PC-9 (cell line): Measurements from ENCODE around the gene C19orf67. TPM values are rescaled to one million over a fixed set of nuclear protein-coding genes. Genes with fewer than 3 reads are reported as not detected.

ENCODE experiments used
- BruUV-seq: library from RNA; stranded (reverse); fragments of 400-500 nt; replicated peaks from 2 replicates; lab custom pipeline; 2021; lab: Mats Ljungman, UMichigan
- CTCF ChIA-PET: fragments of 300-600 bp; sonication (Branson Sonifier 250); formaldehyde crosslinking; loops from one replicate; lab custom pipeline; 2022; ENCODE audit warnings: antibody characterized with exemption; lab: Charles Lee
- POLR2A ChIA-PET: fragments of 300-600 bp; sonication (Branson Sonifier 250); formaldehyde crosslinking; loops from one replicate; lab custom pipeline; 2022; ENCODE audit warnings: antibody characterized with exemption; ENCODE audit not compliant: unreplicated experiment; lab: Charles Lee
- DNase-seq, 2 experiments: peaks; one replicate each; pipeline versions ENCODE4 v3.0.0 to v3.0.0-alpha.2; 2015 to 2022; ENCODE audit warnings: mixed read lengths in 1 of 2
- H2AFZ ChIP-seq: fragments of 200-600 bp; sonication (generic); 2 replicates; pipeline ENCODE4 v1.8.1; 2017; ENCODE audit warnings: antibody characterized with exemption
- H3F3A ChIP-seq: fragments of 200-600 bp; sonication (generic); 2 replicates; pipeline ENCODE4 v1.8.1; 2017; ENCODE audit warnings: antibody characterized with exemption, mild to moderate bottlenecking, low read depth; ENCODE audit not compliant: insufficient read depth
- H3K27ac ChIP-seq: fragments of 200-600 bp; sonication (generic); 2 replicates; pipeline ENCODE4 v1.6.1; 2016; ENCODE audit warnings: mixed run types
- H3K27me3 ChIP-seq: fragments of 200-600 bp; sonication (generic); 2 replicates; pipeline ENCODE4 v1.6.1; 2016; ENCODE audit warnings: low read depth, mixed run types; ENCODE audit not compliant: insufficient read depth
- H3K36me3 ChIP-seq: fragments of 200-600 bp; sonication (generic); 2 replicates; pipeline ENCODE4 v1.6.1; 2016; ENCODE audit warnings: low read depth, mixed run types
- H3K4me1 ChIP-seq: fragments of 200-600 bp; sonication (generic); replicated peaks from 2 replicates; pipeline ENCODE4 v1.6.1; 2016; ENCODE audit warnings: mixed run types; ENCODE audit not compliant: insufficient read depth
- H3K4me2 ChIP-seq: fragments of 200-600 bp; sonication (generic); 2 replicates; pipeline ENCODE4 v1.6.1; 2017; ENCODE audit warnings: mixed run types
- H3K4me3 ChIP-seq: fragments of 200-600 bp; sonication (generic); 2 replicates; pipeline ENCODE4 v1.6.1; 2016; ENCODE audit warnings: mixed run types
- H3K79me2 ChIP-seq: fragments of 200-600 bp; sonication (generic); 2 replicates; pipeline ENCODE4 v1.6.1; 2017; ENCODE audit warnings: low read depth, mixed run types
- H3K9me2 ChIP-seq: fragments of 200-600 bp; sonication (generic); 2 replicates; pipeline ENCODE4 v1.8.1; 2017; ENCODE audit warnings: mild to moderate bottlenecking; ENCODE audit not compliant: insufficient read depth
- H3K9me3 ChIP-seq: fragments of 200-600 bp; sonication (generic); 2 replicates; pipeline ENCODE4 v1.8.1; 2016; ENCODE audit warnings: low read depth; ENCODE audit not compliant: insufficient read depth
- H4K20me1 ChIP-seq: fragments of 200-600 bp; sonication (generic); 2 replicates; pipeline ENCODE4 v1.8.1; 2017; ENCODE audit not compliant: insufficient read depth
- CTCF ChIP-seq: fragments of 200-600 bp; sonication (generic); conservative IDR thresholded peaks from 2 replicates; pipeline ENCODE4 v1.6.1; 2017; ENCODE audit warnings: mixed run types, antibody characterized with exemption, mild to moderate bottlenecking, moderate library complexity
- EZH2 ChIP-seq: fragments of 200-600 bp; sonication (generic); IDR thresholded peaks from 2 replicates; pipeline ENCODE4 v1.8.0; 2017; ENCODE audit warnings: antibody characterized with exemption, low read depth
- intact Hi-C: fragments of 100-400 bp; cut with micrococcal nuclease; formaldehyde crosslinking; loops from one replicate; pipeline ENCODE4 v1.10.0; 2022; ENCODE audit not compliant: unreplicated experiment
- total RNA-seq: library from RNA; stranded (reverse); gene quantifications from 2 replicates; pipeline ENCODE4 v1.2.3, GENCODE V29; 2021

Gene C19orf67
- total RNA-seq, 1 experiment from 2014 or later: not detected

GRCh38 chr19:14089662-14090508 lies 4.3 kb upstream of the C19orf67 start:
- H3K9me2 ChIP-seq: no peaks in the 10 kb centered on the region
- peak in 1 of 2 experiments; percentile 45 for DNase-seq
- no peak overlapping the region for H3K27ac ChIP-seq
- H3K36me3 ChIP-seq: no peaks in the 10 kb centered on the region; the same call in 1 of the 2 replicates
- peaks cover 8% of the 10 kb centered on the region for H3K4me1 ChIP-seq
- H3K9me3 ChIP-seq: peaks cover 8% of the 10 kb centered on the region; the same call in 1 of the 2 replicates
- peaks cover 44% of the 10 kb centered on the region for H3F3A ChIP-seq
- no peaks in the 10 kb centered on the region for H3K27me3 ChIP-seq
- H2AFZ ChIP-seq: peak overlapping the region; percentile 70; the same call in 1 of the 2 replicates
- no peaks in the 10 kb centered on the region for H4K20me1 ChIP-seq
- intact Hi-C loops: loop anchor here (2.0 kb wide), 1 partner anchor 27 kb away; the partner anchor contains the start of gene PRKACA
- TF ChIP-seq CTCF (no peak), EZH2 (no peak)
- BruUV-seq: no TSS peak
- peak overlapping the region; percentile 63; the same call in 1 of the 2 replicates for H3K4me3 ChIP-seq
- ChIA-PET CTCF (no interaction called here), POLR2A (no interaction called here)
- H3K4me2 ChIP-seq: peak overlapping the region; percentile 81
- H3K79me2 ChIP-seq: peaks cover 6% of the 10 kb centered on the region; the same call in 1 of the 2 replicates

- TF ChIP-seq CTCF (peak; percentile 33; the same call in 1 of the 2 replicates), EZH2 (no peak)
- Histone ChIP-seq H3K27ac (no peak overlapping the region), H3K9me2 (no peaks in the 10 kb centered on the region), H3K36me3 (no peaks in the 10 kb centered on the region; the same call in 1 of the 2 replicates), H3K4me2 (peak overlapping the region; percentile 81), H3K27me3 (no peaks in the 10 kb centered on the region), H4K20me1 (no peaks in the 10 kb centered on the region), H2AFZ (peak overlapping the region; percentile 70; the same call in 1 of the 2 replicates), H3K79me2 (peaks cover 6% of the 10 kb centered on the region; the same call in 1 of the 2 replicates), H3K4me3 (peak overlapping the region; percentile 63; the same call in 1 of the 2 replicates), H3K4me1 (peaks cover 8% of the 10 kb centered on the region), H3F3A (peaks cover 44% of the 10 kb centered on the region), H3K9me3 (peaks cover 8% of the 10 kb centered on the region; the same call in 1 of the 2 replicates)
- CTCF ChIA-PET: no interaction called here
- POLR2A ChIA-PET: no interaction called here
- no TSS peak for BruUV-seq
- DNase-seq: no peak
- intact Hi-C loops: no loop called here
Measured at GRCh38 chr19:14089412-14089661, 3.8 kb upstream of the C19orf67 start.

GRCh38 chr19:14088634-14089411 lies 3.2 kb upstream of the C19orf67 start:
- Histone ChIP-seq H3K4me1 (peaks cover 8% of the 10 kb centered on the region), H3K9me2 (no peaks in the 10 kb centered on the region), H4K20me1 (no peaks in the 10 kb centered on the region), H3K27me3 (no peaks in the 10 kb centered on the region), H3K27ac (no peak overlapping the region), H3K4me3 (peak overlapping the region; percentile 63; the same call in 1 of the 2 replicates), H3K36me3 (no peaks in the 10 kb centered on the region; the same call in 1 of the 2 replicates), H3F3A (peaks cover 45% of the 10 kb centered on the region), H3K79me2 (peaks cover 6% of the 10 kb centered on the region; the same call in 1 of the 2 replicates), H3K4me2 (peak overlapping the region; percentile 81), H3K9me3 (peaks cover 8% of the 10 kb centered on the region; the same call in 1 of the 2 replicates), H2AFZ (peak overlapping the region; percentile 70; the same call in 1 of the 2 replicates)
- TSS peak; percentile 31 for BruUV-seq
- ChIA-PET CTCF (no interaction called here), POLR2A (no interaction called here)
- intact Hi-C loops: no loop called here
- DNase-seq: no peak
- TF ChIP-seq CTCF: no peak
- no peak for TF ChIP-seq EZH2
